C4-2B (cell line): Measurements from ENCODE around the gene HS3ST4.

ENCODE experiments used
- ZFX ChIP-seq: fragments of 450-650 bp; IDR thresholded peaks from 2 replicates; pipeline ENCODE4 v1.6.1; 2017
- TF ChIP-seq, protein P1 (sequence below): fragments of 450-650 bp; conservative IDR thresholded peaks from 2 replicates; pipeline ENCODE4 v1.5.1; 2017; ENCODE audit warnings: mild to moderate bottlenecking

DNA sequence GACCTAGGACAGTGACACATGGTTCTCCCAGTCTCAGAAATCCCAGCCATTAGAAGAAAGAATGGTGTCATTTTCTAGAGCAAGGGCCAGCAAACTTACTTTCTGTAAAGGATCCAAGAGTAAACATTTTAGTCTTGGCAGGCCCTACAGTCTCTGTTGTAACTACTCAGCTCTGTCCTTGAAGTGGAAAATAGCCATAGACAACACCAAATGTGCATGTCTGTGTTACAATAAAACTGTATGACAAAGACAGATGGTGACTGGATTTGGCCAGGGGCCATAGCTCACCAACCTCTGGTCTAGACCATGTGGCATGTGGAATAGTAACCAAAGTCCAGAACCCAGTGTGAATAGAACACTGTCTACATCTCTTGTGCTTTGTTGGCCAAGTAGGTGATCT lies 286.5 kb downstream of the HS3ST4 start:
- TF ChIP-seq, protein P1, sequence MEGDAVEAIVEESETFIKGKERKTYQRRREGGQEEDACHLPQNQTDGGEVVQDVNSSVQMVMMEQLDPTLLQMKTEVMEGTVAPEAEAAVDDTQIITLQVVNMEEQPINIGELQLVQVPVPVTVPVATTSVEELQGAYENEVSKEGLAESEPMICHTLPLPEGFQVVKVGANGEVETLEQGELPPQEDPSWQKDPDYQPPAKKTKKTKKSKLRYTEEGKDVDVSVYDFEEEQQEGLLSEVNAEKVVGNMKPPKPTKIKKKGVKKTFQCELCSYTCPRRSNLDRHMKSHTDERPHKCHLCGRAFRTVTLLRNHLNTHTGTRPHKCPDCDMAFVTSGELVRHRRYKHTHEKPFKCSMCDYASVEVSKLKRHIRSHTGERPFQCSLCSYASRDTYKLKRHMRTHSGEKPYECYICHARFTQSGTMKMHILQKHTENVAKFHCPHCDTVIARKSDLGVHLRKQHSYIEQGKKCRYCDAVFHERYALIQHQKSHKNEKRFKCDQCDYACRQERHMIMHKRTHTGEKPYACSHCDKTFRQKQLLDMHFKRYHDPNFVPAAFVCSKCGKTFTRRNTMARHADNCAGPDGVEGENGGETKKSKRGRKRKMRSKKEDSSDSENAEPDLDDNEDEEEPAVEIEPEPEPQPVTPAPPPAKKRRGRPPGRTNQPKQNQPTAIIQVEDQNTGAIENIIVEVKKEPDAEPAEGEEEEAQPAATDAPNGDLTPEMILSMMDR = no peak
- TF ChIP-seq ZFX = no peak
